Chondrocyte (in vitro differentiated cells): ENCODE measurements around the gene WWOX. TPM values are rescaled to one million over a fixed set of nuclear protein-coding genes. Genes with fewer than 3 reads are reported as not detected.

Source experiments
- DNase-seq: peaks from one replicate; pipeline ENCODE4 v3.0.0; 2021; ENCODE audit warnings: mixed read lengths, low spot score
- H3K27ac Mint-ChIP-seq: one replicate; pipeline ENCODE4 v1.8.0; 2021; ENCODE audit warnings: mild to moderate bottlenecking, moderate library complexity, mixed read lengths; ENCODE audit not compliant: unreplicated experiment
- H3K27me3 Mint-ChIP-seq: 2 replicates; pipeline ENCODE4 v1.8.0; 2021; ENCODE audit warnings: low read depth, mixed read lengths
- H3K36me3 Mint-ChIP-seq: 2 replicates; pipeline ENCODE4 v1.8.0; 2021; ENCODE audit warnings: low read depth, mixed read lengths
- H3K4me1 Mint-ChIP-seq: 2 replicates; pipeline ENCODE4 v1.8.0; 2021; ENCODE audit warnings: low read depth, mild to moderate bottlenecking, mixed read lengths
- H3K4me3 Mint-ChIP-seq: one replicate; pipeline ENCODE4 v1.8.0; 2021; ENCODE audit warnings: mild to moderate bottlenecking, moderate library complexity, mixed read lengths; ENCODE audit not compliant: unreplicated experiment
- H3K9me3 Mint-ChIP-seq: 2 replicates; pipeline ENCODE4 v1.8.0; 2021; ENCODE audit warnings: low read depth, mixed read lengths
- total RNA-seq: library from RNA; stranded (reverse); gene quantifications from 3 replicates; pipeline ENCODE4 v1.2.1, GENCODE V29; 2021
- TF ChIP-seq, protein P1 (sequence below): fragments of 200-600 bp; sonication (generic); IDR thresholded peaks from 2 replicates; pipeline ENCODE4 v1.5.0; 2021; ENCODE audit warnings: antibody characterized with exemption, mild to moderate bottlenecking, moderate library complexity

The WWOX gene
- total RNA-seq, 1 donor from 2014 or later: 12.1 TPM

DNA sequence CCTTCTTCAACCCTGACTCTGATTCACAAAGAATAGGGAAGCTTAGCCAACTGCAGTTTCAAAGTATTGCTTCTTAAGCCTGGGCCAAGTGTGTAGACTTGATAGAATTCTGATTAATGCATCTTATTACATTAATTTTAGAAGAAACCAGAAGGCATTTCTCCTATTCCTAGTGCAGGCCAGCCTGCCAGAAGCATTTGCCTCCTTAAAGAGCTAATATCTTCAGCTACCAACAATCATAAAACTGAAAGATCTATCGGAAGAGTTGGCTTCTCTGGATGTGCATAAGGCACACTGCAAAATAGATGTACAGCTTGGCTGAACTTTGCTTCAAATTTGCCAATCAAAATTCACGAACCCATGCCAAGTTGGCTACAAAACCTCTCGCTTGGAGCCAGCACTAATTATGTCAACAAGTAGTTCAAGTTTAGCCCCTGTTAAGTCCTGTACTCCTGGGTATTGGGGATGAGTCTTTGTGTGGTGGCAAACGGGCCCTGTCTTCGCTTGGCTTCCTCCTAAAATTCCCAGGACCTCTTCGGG is 717.8 kb downstream of the WWOX start:
- H3K36me3 Mint-ChIP-seq: no peaks in the 10 kb centered on the region
- H3K4me3 Mint-ChIP-seq: no peak overlapping the region
- no peaks in the 10 kb centered on the region for H3K27me3 Mint-ChIP-seq
- peaks cover 14% of the 10 kb centered on the region for H3K4me1 Mint-ChIP-seq
- DNase-seq: no peak
- no peak overlapping the region for H3K27ac Mint-ChIP-seq
- H3K9me3 Mint-ChIP-seq: peaks cover 10% of the 10 kb centered on the region
- TF ChIP-seq, protein P1, sequence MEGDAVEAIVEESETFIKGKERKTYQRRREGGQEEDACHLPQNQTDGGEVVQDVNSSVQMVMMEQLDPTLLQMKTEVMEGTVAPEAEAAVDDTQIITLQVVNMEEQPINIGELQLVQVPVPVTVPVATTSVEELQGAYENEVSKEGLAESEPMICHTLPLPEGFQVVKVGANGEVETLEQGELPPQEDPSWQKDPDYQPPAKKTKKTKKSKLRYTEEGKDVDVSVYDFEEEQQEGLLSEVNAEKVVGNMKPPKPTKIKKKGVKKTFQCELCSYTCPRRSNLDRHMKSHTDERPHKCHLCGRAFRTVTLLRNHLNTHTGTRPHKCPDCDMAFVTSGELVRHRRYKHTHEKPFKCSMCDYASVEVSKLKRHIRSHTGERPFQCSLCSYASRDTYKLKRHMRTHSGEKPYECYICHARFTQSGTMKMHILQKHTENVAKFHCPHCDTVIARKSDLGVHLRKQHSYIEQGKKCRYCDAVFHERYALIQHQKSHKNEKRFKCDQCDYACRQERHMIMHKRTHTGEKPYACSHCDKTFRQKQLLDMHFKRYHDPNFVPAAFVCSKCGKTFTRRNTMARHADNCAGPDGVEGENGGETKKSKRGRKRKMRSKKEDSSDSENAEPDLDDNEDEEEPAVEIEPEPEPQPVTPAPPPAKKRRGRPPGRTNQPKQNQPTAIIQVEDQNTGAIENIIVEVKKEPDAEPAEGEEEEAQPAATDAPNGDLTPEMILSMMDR: no peak

DNA sequence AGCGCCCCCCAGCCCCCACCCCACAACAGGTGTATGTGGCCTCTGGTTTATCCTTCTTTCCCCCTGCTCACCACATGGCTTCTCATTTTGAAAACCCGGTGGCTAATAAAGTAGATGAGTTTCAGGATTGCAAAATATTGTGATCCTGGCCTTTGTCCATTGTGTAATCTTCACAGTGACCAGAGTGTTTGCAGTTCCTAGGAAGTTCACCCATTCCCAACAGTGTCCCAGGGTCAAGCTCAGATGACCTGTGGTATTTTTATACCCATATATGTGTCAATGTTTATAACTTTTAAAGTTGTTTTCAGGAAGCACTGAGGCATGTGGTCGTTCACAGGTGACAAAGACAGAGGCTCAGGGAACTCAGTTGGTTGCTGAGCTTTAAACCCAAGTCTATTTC is 721.9 kb downstream of the WWOX start:
- H3K36me3 Mint-ChIP-seq: no peaks in the 10 kb centered on the region
- TF ChIP-seq, protein P1: no peak
- no peak overlapping the region for H3K4me3 Mint-ChIP-seq
- DNase-seq: no peak
- H3K27ac Mint-ChIP-seq: no peak overlapping the region
- no peaks in the 10 kb centered on the region for H3K27me3 Mint-ChIP-seq
- peaks cover 14% of the 10 kb centered on the region for H3K4me1 Mint-ChIP-seq
- H3K9me3 Mint-ChIP-seq: peaks cover 10% of the 10 kb centered on the region

DNA sequence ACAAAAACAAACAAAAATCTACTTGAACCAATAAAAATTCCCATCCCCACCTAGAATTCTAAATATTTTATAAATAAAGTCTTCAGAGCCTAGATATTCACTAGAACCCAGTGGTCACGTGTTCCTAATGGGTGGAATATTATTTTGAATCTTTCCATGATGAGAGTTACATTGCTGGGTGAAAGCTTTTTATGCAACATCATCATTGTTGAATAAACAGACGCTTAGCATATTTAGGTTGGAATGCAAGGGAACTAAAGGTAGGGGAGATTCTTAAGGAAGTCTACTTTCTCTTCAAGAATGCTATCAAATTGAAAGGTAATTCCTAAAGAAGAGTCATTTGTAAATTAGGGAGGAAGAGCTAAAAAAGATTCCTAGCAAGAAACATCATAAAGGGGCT is 723.1 kb downstream of the WWOX start:
- no peaks in the 10 kb centered on the region for H3K27me3 Mint-ChIP-seq
- peaks cover 10% of the 10 kb centered on the region for H3K9me3 Mint-ChIP-seq
- no peak overlapping the region for H3K27ac Mint-ChIP-seq
- H3K36me3 Mint-ChIP-seq: no peaks in the 10 kb centered on the region
- no peak for DNase-seq
- peaks cover 3% of the 10 kb centered on the region for H3K4me1 Mint-ChIP-seq
- TF ChIP-seq, protein P1: no peak
- H3K4me3 Mint-ChIP-seq: no peak overlapping the region

DNA sequence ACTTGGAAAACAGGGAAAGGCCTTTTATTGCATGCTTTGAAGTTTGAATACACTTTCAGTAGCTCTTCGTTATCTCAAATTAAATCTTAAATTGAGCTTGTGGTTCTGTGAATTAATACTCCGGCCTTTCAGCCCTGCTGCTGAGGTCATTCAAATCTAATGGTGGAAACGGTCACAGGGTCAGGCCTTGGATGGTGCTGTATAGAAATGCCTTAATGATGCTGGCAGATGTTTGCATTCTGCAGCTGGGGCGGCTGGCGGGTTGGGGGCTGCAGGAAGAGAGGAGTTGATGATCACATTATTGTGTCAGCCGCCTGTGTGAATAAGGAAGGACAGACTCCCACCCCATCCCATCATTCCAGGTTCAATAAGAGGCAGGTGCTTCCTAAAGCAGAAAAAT is 723.6 kb downstream of the WWOX start:
- DNase-seq: no peak
- Mint-ChIP-seq H3K27ac (no peak overlapping the region), H3K27me3 (no peaks in the 10 kb centered on the region), H3K4me1 (no peaks in the 10 kb centered on the region), H3K9me3 (peaks cover 10% of the 10 kb centered on the region), H3K4me3 (no peak overlapping the region), H3K36me3 (no peaks in the 10 kb centered on the region)
- TF ChIP-seq, protein P1: no peak

DNA sequence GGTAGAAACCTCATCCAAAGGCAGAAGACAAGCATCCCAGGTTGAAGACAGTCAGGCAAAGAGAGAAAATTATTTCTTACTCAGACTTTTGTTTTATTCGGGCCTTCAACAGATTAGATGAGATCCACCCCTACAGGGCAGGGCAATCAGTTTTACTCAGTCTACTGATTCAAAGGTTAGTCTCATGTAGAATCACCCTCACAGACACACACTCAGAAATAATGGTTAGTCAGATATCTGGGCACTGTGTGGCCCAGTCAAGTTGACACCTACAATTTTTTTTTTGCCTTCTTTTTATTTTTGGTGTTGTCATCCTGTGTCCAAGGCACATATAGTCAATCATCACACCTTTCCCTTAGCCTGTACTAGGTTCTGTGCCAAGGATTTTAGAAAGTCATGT is 729.8 kb downstream of the WWOX start:
- no peaks in the 10 kb centered on the region for H3K36me3 Mint-ChIP-seq
- no peak overlapping the region for H3K27ac Mint-ChIP-seq
- H3K9me3 Mint-ChIP-seq: peaks cover 3% of the 10 kb centered on the region
- no peak for DNase-seq
- TF ChIP-seq, protein P1: no peak
- no peaks in the 10 kb centered on the region for H3K4me1 Mint-ChIP-seq
- H3K4me3 Mint-ChIP-seq: no peak overlapping the region
- H3K27me3 Mint-ChIP-seq: no peaks in the 10 kb centered on the region
